NCI-H345 treated with DMSO at 0.1 percent for 48 hours (cell line): ENCODE measurements around the gene NLK.
"Not testable (repeated sequence)": the region's sequence is repeated elsewhere in the genome, so short reads cannot be mapped to it uniquely, and the experiment has no call there.

Experiments
- DNase-seq: peaks from one replicate; lab custom pipeline; 2025; ENCODE audit not compliant: unreplicated experiment; lab: John Stamatoyannopoulos, UW

Gene NLK

GRCh38 chr17:28145348-28145747 lies 102.9 kb downstream of the NLK start:
- no peak for DNase-seq

- DNase-seq, result no peak
These were observed 104.5 kb downstream of the NLK start for GRCh38 chr17:28147017-28147416.

- no peak for DNase-seq
These were observed 108.5 kb downstream of the NLK start for GRCh38 chr17:28151001-28151400.

- no peak for DNase-seq
These were observed 111.7 kb downstream of the NLK start for GRCh38 chr17:28154214-28154613.

- DNase-seq, result not testable (repeated sequence)
These were observed 112.9 kb downstream of the NLK start for GRCh38 chr17:28155405-28155804.

GRCh38 chr17:28159004-28159403 lies 116.5 kb downstream of the NLK start:
- no peak for DNase-seq

GRCh38 chr17:28159924-28160323 lies 117.4 kb downstream of the NLK start:
- DNase-seq, result no peak

GRCh38 chr17:28160610-28161009 lies 118.1 kb downstream of the NLK start:
- no peak for DNase-seq

GRCh38 chr17:28161311-28161710 lies 118.8 kb downstream of the NLK start:
- no peak for DNase-seq

- DNase-seq, result no peak
These were observed 124.0 kb downstream of the NLK start for GRCh38 chr17:28166478-28166877.

- DNase-seq, result no peak
These were observed 127.3 kb downstream of the NLK start for GRCh38 chr17:28169621-28170349.

GRCh38 chr17:28170771-28171170 lies 128.3 kb downstream of the NLK start:
- no peak for DNase-seq

GRCh38 chr17:28173031-28173561 lies 130.6 kb downstream of the NLK start:
- DNase-seq, result no peak

GRCh38 chr17:28173801-28174200 lies 131.3 kb downstream of the NLK start:
- DNase-seq, result no peak

- no peak for DNase-seq
These were observed 132.0 kb downstream of the NLK start for GRCh38 chr17:28174352-28175046.

GRCh38 chr17:28177351-28177750 lies 134.9 kb downstream of the NLK start:
- no peak for DNase-seq

GRCh38 chr17:28178800-28179199 lies 136.3 kb downstream of the NLK start:
- no peak for DNase-seq

- no peak for DNase-seq
These were observed 138.0 kb downstream of the NLK start for GRCh38 chr17:28180449-28180848.

- DNase-seq, result no peak
These were observed 139.1 kb downstream of the NLK start for GRCh38 chr17:28181568-28181967.

- DNase-seq, result no peak
These were observed 140.1 kb downstream of the NLK start for GRCh38 chr17:28182559-28182958.

GRCh38 chr17:28185658-28186057 lies 143.2 kb downstream of the NLK start:
- DNase-seq, result no peak

- DNase-seq, result not testable (repeated sequence)
These were observed 144.0 kb downstream of the NLK start for GRCh38 chr17:28186472-28186871.
